Esophagus muscularis mucosa (tissue), 4 donors: ENCODE measurements around the gene CCDC87.

ENCODE experiments used
- CTCF ChIP-seq, 3 experiments: fragments of 200-600 bp in 2 of 3; fragments of 450-650 bp in 1 of 3; sonication (generic) in 2 of 3; IDR thresholded peaks; one replicate each; pipeline ENCODE4 v1.5.1; 2017 to 2019; ENCODE audit warnings: antibody characterized with exemption in 3 of 3, mild to moderate bottlenecking in 2 of 3, moderate library complexity in 1 of 3
- EP300 ChIP-seq: sonication (generic); formaldehyde crosslinking; IDR thresholded peaks from one replicate; pipeline ENCODE4 v1.6.1; 2017; ENCODE audit warnings: antibody characterized with exemption
- POLR2A ChIP-seq: fragments of 450-650 bp; IDR thresholded peaks from one replicate; pipeline ENCODE4 v1.6.1; 2017; ENCODE audit warnings: antibody characterized with exemption, moderate library complexity, mild to moderate bottlenecking, low read depth
- POLR2AphosphoS5 ChIP-seq, 2 donors: sonication (generic); formaldehyde crosslinking; IDR thresholded peaks; one replicate each; pipeline ENCODE4 v1.6.1; 2017; ENCODE audit warnings: antibody characterized with exemption in 2 of 2

GRCh38 chr11:66557733-66558326, 35.0 kb downstream of the CCDC87 start:
- TF ChIP-seq POLR2AphosphoS5 (IDR thresholded peaks at IDR 0.05) (no peak), CTCF (IDR thresholded peaks at IDR 0.05) (no peak), EP300 (no peak), POLR2A (no peak)
